WTC11 (cell line): ENCODE measurements around the gene URI1.

Experiments
- GABPB1 ChIP-seq: sonication (generic); formaldehyde crosslinking; IDR thresholded peaks from 2 replicates; pipeline ENCODE4 v1.8.1; 2023; ENCODE audit warnings: mild to moderate bottlenecking, missing genetic modification reagents
- TF ChIP-seq, protein P1 (sequence below): sonication (generic); formaldehyde crosslinking; conservative IDR thresholded peaks from 2 replicates; pipeline ENCODE4 v1.8.1; 2023; ENCODE audit warnings: mild to moderate bottlenecking, low read depth, missing genetic modification reagents, moderate library complexity
- TF ChIP-seq, protein P2 (sequence below): sonication (generic); formaldehyde crosslinking; IDR thresholded peaks from 2 replicates; pipeline ENCODE4 v1.8.1; 2022; ENCODE audit warnings: low read depth, missing genetic modification reagents, borderline replicate concordance
- TF ChIP-seq, protein P3 (sequence below): fragments of 200-600 bp; IDR thresholded peaks from 2 replicates; pipeline ENCODE4 v1.8.0; 2022; ENCODE audit warnings: antibody characterized with exemption

DNA sequence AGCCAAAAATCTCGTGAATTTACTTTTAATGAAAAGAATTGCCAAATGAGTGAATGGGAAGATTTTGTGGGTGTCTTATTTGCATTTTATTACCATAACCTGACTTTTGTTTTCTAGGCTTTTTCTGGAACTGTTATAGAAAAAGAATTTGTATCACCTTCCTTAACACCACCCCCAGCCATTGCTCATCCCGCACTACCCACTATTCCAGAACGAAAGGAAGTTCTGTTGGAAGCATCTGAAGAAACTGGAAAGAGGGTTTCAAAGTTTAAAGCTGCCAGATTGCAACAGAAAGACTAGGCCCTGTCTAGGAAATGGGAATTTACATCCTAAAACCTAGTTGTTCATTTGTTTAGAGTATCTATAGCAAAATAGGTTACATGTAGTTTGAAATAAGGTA is 72.7 kb downstream of the URI1 start:
- TF ChIP-seq, protein P1, sequence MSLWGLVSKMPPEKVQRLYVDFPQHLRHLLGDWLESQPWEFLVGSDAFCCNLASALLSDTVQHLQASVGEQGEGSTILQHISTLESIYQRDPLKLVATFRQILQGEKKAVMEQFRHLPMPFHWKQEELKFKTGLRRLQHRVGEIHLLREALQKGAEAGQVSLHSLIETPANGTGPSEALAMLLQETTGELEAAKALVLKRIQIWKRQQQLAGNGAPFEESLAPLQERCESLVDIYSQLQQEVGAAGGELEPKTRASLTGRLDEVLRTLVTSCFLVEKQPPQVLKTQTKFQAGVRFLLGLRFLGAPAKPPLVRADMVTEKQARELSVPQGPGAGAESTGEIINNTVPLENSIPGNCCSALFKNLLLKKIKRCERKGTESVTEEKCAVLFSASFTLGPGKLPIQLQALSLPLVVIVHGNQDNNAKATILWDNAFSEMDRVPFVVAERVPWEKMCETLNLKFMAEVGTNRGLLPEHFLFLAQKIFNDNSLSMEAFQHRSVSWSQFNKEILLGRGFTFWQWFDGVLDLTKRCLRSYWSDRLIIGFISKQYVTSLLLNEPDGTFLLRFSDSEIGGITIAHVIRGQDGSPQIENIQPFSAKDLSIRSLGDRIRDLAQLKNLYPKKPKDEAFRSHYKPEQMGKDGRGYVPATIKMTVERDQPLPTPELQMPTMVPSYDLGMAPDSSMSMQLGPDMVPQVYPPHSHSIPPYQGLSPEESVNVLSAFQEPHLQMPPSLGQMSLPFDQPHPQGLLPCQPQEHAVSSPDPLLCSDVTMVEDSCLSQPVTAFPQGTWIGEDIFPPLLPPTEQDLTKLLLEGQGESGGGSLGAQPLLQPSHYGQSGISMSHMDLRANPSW, result no peak
- TF ChIP-seq GABPB1, result no peak
- TF ChIP-seq, protein P2, sequence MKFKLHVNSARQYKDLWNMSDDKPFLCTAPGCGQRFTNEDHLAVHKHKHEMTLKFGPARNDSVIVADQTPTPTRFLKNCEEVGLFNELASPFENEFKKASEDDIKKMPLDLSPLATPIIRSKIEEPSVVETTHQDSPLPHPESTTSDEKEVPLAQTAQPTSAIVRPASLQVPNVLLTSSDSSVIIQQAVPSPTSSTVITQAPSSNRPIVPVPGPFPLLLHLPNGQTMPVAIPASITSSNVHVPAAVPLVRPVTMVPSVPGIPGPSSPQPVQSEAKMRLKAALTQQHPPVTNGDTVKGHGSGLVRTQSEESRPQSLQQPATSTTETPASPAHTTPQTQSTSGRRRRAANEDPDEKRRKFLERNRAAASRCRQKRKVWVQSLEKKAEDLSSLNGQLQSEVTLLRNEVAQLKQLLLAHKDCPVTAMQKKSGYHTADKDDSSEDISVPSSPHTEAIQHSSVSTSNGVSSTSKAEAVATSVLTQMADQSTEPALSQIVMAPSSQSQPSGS (CRISPR knock-in tag), result no peak
- TF ChIP-seq, protein P3, sequence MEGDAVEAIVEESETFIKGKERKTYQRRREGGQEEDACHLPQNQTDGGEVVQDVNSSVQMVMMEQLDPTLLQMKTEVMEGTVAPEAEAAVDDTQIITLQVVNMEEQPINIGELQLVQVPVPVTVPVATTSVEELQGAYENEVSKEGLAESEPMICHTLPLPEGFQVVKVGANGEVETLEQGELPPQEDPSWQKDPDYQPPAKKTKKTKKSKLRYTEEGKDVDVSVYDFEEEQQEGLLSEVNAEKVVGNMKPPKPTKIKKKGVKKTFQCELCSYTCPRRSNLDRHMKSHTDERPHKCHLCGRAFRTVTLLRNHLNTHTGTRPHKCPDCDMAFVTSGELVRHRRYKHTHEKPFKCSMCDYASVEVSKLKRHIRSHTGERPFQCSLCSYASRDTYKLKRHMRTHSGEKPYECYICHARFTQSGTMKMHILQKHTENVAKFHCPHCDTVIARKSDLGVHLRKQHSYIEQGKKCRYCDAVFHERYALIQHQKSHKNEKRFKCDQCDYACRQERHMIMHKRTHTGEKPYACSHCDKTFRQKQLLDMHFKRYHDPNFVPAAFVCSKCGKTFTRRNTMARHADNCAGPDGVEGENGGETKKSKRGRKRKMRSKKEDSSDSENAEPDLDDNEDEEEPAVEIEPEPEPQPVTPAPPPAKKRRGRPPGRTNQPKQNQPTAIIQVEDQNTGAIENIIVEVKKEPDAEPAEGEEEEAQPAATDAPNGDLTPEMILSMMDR, result no peak
